ENCODE data around the gene NPAS3.

Gene NPAS3

GRCh38 chr14:32938719-32939253, at the start of gene NPAS3:
NPAS3 (plus strand) TSS chr14:32938879.
- DNase-seq (ENCODE audit: insufficient read length, low spot score) = no peak
- FAIRE-seq = no peak

DNA sequence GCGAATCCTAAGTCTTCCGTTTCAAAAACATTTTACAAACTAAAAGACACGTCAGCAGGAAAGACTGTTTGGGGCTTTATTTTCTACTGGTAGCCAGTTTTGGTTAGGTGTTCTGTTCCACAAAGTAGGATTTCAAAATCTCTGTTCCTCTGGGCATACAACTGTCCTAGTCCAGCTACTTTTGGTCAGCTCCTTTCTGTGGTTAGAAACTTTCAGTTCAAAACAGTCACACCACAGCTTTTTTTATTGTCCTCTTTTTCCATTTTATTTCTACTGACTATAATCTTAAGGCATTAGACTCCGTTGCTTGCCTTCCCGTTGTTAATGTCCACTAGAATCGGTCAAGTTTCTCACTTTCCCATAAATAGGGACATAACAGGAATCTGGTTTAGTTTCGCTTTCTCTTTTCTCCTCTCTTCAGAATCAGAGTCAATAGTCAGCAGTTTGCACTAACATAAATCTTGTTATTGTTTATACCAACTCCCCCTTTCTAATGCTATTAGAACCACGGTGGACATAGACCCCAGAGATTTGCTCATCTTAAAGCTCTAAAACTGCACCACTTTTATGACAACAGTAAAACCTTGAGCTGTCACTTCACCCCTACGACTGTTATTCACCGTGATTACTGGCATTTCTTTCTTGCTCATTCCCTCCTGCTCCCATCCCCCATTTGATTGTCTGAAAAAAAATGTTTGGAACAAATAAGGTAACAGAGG, 41.5 kb upstream of the NPAS3 start:
- DNase-seq (ENCODE audit: insufficient read length, low spot score) (no peak), FAIRE-seq (no peak)

- no peak for DNase-seq (ENCODE audit: insufficient read length, low spot score)
Observed at GRCh38 chr14:32897698-32898064, 41.0 kb upstream of the NPAS3 start.

DNA sequence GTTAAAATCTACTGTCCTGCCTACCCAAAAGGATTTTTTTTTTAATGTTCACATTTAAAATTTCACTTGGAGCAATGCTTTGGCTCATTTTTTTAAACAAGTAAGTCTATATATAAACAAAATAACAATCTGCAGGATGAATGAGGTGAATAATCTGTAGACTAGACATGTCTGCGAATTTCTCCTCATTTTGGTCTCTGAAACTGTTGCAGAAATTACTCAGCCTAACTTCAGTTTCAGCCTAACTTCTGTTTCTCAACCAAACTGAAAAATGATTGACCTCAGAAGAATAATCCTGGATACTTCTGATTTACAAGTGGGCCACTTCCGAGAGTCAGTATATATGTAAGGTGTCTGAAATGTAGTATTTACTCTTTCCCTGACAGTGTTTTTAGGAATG, 39.8 kb upstream of the NPAS3 start:
- FAIRE-seq = no peak
- DNase-seq (ENCODE audit: insufficient read length, low spot score) = no peak

More at GRCh38 chr14:32897698-32898064, 41.0 kb upstream of the NPAS3 start:
- FAIRE-seq = no peak

GRCh38 chr14:32900547-32900946, 38.1 kb upstream of the NPAS3 start:
- FAIRE-seq (no peak), DNase-seq (ENCODE audit: insufficient read length, low spot score) (no peak)

GRCh38 chr14:32905013-32905412, 33.7 kb upstream of the NPAS3 start:
- DNase-seq (ENCODE audit: insufficient read length, low spot score) (no peak), FAIRE-seq (no peak)

GRCh38 chr14:32906672-32907071, 32.0 kb upstream of the NPAS3 start:
- DNase-seq (ENCODE audit: insufficient read length, low spot score) (no peak), FAIRE-seq (no peak)

DNA sequence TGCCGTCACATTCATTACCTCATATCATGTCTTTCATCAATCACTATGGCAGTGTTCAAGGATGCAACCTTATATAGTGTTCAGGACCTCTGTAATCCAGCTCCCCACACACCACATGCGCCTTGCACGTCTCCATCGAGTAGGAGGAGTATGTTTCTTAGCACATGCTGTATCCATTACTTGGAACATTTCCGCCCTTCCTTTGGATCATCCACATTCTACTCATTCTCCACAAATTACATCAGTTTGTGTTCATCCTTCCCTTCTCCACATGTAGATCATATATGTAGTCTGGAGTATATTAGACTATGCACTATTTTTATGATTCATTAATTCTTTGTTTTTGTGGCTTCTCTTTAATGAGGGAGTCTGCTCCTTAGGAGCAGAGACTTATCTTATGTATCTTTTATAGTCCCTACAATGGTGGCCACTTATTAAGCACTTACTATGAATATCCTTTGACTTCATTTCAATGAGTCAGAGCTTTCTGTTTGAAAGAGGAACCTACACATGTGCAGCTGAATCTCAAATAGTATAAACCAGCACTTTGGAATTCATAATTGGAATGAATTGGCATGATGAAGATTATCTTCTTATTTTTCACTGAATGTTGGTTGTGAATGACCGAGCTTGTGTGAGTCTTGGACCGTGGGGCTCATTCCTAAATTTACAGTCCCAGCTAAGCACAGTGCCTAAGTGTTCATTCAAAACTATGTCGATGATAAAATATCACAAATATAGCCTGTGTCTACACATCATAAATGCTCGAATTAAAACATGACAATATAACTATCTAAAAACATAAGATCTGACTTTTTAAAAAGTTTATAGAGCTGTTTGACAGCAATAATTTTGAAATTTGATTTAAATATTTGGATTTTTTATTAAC, 30.2 kb upstream of the NPAS3 start:
- no peak for FAIRE-seq

DNA sequence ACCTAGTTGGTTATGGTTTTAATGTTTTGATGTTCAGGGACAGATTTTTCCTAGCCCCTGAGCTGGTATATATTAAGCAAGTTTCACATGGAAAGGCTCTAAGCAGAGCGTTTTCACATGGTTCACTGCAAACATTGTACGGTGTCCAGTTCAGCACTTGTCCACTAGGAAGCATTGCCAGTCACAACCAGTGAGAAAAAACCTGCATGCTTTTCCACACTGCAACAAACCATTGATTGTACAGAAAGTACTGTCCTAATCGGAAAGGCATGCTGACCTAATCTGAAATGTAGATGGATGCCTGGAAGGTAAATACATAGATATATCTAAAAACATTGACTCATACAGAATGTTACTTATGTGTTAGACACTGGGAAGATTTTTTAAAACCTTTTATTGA, 25.0 kb upstream of the NPAS3 start:
- DNase-seq (ENCODE audit: insufficient read length, low spot score) (no peak), FAIRE-seq (no peak)

More for the DNA sequence above, 30.2 kb upstream of the NPAS3 start:
- no peak for DNase-seq (ENCODE audit: insufficient read length, low spot score)

GRCh38 chr14:32914391-32914790, 24.3 kb upstream of the NPAS3 start:
- FAIRE-seq = no peak
- no peak for DNase-seq (ENCODE audit: insufficient read length, low spot score)

DNA sequence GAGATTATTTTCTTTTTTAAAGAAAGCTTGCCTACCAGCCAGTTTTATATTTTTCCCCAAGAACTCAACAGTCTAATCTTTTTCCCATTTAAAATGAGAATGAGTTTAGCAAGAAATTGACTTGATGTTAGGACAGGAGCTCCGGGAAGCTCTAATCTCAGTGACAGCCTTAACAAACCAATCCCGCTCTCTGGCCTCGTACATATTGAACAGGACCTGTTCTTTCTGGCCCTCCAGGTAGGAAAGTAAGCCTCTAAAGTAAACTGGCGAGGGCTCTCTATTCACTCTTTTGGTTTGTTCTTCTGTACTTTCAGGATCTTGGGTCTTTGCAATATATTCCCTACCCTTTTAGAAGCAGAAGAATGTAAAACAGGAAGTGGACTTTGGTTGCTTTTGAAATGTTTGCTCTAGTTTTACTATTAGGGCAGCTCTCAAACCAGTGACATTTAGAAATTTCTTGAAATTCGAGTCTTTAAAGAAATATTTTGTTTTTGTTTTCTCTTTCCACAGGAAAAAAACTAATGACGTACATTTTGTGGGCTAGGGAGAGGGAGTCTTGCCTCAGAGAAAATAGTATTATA, 17.9 kb upstream of the NPAS3 start:
- DNase-seq (ENCODE audit: insufficient read length, low spot score) = no peak

DNA sequence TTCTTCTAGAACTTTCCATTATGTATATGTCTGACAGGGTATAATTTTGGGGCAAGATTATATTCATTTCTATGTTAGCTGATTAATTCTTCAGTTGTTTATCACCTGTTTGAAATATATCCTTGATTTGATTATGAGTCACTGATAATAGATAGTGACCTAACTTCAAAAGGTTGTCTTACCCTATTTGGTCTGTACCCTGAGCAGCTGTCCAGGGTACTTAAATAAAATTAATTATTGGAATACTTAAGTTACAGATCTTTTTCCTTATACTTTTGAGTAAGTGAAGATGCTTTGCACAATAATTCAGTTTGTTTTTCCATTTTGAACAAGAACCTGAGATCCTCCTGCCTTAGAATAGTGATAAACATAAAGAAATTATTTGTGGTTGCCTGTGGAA, 13.2 kb upstream of the NPAS3 start:
- no peak for FAIRE-seq

More for the DNA sequence above, 17.9 kb upstream of the NPAS3 start:
- FAIRE-seq = no peak

DNA sequence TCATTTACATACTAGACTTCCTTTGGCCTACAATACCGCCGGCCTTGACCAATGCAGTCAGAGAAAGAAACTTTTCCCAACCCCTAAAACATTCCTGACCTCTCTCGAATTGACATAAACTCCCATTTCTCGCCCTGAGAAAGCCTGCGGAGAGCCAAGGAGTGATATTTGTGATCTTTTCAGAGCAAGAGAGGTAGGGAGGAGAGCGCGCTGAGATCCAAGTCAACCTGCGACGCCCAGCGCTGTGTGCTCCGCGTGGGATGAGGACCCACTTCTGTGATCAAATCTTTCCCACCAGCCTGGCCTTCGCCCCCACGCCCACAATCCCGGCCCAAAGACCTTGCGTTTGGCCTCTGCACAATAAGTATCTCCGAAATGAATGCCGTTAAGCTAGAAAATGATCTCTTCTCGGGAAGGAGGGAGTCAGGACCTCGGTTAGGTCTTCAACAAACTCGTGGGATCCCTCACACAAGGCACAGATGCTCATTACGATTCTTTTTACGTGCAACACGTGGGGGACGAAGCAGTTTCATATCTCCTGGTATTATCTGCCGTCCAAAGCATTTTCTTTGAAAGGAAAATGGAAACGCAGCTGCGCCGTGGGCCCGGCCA, 6.3 kb upstream of the NPAS3 start:
- no peak for DNase-seq (ENCODE audit: insufficient read length, low spot score)
- no peak for FAIRE-seq

More for the DNA sequence above, 13.2 kb upstream of the NPAS3 start:
- no peak for DNase-seq (ENCODE audit: insufficient read length, low spot score)

GRCh38 chr14:32932914-32933628, 5.6 kb upstream of the NPAS3 start:
- no peak for DNase-seq (ENCODE audit: insufficient read length, low spot score)
- no peak for FAIRE-seq

- FAIRE-seq = no peak
- no peak for DNase-seq (ENCODE audit: insufficient read length, low spot score)
Observed at GRCh38 chr14:32933629-32934072, 5.0 kb upstream of the NPAS3 start.

DNA sequence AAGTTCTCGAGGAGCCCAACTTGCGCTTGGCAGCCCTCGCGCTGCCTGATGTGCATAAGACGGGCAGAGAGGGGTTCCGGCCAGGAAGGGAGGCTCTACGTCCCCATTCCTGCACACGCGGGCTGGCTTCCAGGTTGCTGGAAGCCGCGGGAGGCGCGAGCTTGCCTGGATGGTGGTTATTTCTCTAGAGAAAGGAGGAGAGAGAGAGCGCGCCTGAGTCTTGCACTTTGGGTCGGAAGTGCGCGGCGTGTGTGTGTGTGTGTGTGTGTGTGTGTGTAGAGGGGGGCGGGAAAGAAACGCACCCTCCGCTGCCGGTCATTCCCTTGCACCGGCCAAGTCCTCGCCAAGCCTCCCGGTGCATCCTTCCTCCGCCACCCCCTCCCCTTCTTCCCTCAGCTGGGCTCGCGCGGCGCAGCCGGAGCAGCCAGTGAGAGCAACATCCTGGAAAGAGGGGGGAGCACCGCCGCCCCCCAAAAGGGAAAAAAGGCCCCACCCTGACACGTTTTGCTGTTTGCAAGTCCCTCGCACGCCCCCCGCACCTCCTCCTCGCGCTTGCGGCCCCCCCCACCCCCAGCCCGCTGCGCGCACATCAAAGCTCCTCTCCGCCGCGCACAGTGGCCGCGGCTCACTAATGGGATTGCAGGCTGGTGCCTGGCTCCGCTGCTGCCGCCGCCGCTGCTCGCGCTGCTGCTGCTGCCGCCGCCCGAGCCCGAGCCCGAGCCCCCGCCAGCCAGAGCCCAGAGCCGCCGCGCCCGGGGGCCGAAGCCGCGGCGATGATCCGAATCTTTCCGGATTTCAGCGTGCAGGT, 4.4 kb upstream of the NPAS3 start:
- FAIRE-seq = no peak
- DNase-seq (ENCODE audit: insufficient read length, low spot score) = no peak

DNA sequence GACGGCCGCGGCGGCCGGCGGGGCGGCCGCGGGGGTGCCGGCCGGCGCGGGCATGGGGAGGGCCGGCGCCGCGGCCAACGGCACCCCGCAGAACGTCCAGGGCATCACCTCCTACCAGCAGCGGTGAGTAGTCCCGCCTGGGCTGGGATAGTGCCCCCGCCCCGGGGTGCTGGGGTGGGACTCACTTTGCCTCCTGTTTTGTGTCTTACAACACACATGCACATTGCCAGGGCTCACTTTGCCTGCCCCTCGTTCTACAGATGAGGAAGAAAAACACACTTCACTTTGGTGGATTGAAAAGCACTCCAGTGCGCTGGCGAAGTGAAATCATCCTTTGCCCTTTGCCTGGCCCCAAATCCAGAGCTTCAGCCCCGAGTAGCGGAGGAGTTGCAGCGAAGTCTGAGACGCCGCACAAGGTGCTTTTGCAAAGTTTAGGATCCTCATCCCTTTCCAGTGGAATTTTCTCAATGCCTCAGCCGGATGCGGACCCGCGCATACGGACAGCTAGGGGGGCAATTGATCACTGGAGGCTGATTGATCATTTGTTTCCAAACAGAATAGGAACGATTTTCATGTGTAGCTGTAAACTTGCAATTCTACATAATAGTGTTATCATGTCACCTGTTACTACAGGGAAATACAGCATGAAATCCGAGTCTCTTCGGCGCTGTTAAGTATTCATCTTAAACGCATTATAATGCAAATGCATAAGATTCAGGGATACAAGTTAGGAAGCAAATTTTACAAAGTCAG, 3.6 kb upstream of the NPAS3 start:
- no peak for FAIRE-seq
- no peak for DNase-seq (ENCODE audit: insufficient read length, low spot score)

- no peak for FAIRE-seq
- DNase-seq (ENCODE audit: insufficient read length, low spot score) = no peak
Observed at GRCh38 chr14:32939254-32940065, 781 bp downstream of the NPAS3 start.

Measured in GM19239 (cell line).